HCT116 (cell line): ENCODE results near the gene LINS1. TPM values are rescaled to one million over a fixed set of nuclear protein-coding genes. Genes with fewer than 3 reads are reported as not detected.
A peak's percentile ranks its signal among the peaks of the same experiment; 100 is the strongest.

Experiments
- ATAC-seq: fragments of 200-7000 bp; cut with Tn5 transposase; 2 replicates; pipeline ENCODE4 v1.9.1; 2020; ENCODE audit warnings: mild to moderate bottlenecking, moderate library complexity
- BruUV-seq: library from RNA; stranded (reverse); fragments of 400-500 nt; replicated peaks from 2 replicates; lab custom pipeline; 2021; lab: Mats Ljungman, UMichigan
- CTCF ChIA-PET: fragments of 300-600 bp; sonication (Branson Sonifier 250); formaldehyde crosslinking; loops from one replicate; lab custom pipeline; 2021; ENCODE audit warnings: antibody characterized with exemption; lab: Charles Lee
- POLR2A ChIA-PET: fragments of 300-600, 350-600 bp; sonication (Branson Sonifier 250); formaldehyde crosslinking; loops from one replicate; lab custom pipeline; 2021; ENCODE audit warnings: antibody characterized with exemption; lab: Charles Lee
- RAD21 ChIA-PET, 2 experiments: fragments of 300-600 bp; sonication (Branson Sonifier 250); formaldehyde crosslinking; loops; one replicate each; lab custom pipeline; 2023; ENCODE audit warnings: low total read pairs in 2 of 2; ENCODE audit not compliant: uncharacterized antibody in 2 of 2, unreplicated experiment in 2 of 2, low non-redundant PET in 1 of 2; lab: Charles Lee
- DNase-seq: peaks from one replicate; pipeline ENCODE4 v3.0.0-alpha.2; 2010; ENCODE audit warnings: low read depth, low spot score
- H2AFZ ChIP-seq: fragments of 200-600 bp; shearing (Covaris generic), sonication (generic); 2 replicates; pipeline ENCODE4 v1.6.1; 2017; ENCODE audit warnings: low read depth, mixed run types, mixed read lengths, antibody characterized with exemption, low read length; ENCODE audit not compliant: poor library complexity, severe bottlenecking
- H3K27ac ChIP-seq: 2 replicates; pipeline ENCODE4 v1.5.1; 2012; ENCODE audit warnings: low read depth, low read length
- H3K27me3 ChIP-seq: fragments of 200-600 bp; sonication (generic); 2 replicates; pipeline ENCODE4 v1.6.1; 2016; ENCODE audit warnings: mixed run types, low read length, mixed read lengths; ENCODE audit not compliant: insufficient read depth
- H3K36me3 ChIP-seq, 2 experiments: fragments of 200-500 bp in 1 of 2; fragments of 200-600 bp in 1 of 2; sonication (Bioruptor generic) in 1 of 2; sonication (generic) in 1 of 2; 2 replicates each; pipeline versions ENCODE4 v1.5.1 to v1.6.1; 2014 to 2016; ENCODE audit warnings: low read length in 2 of 2, inconsistent platforms in 1 of 2, mixed read lengths in 1 of 2, mixed run types in 1 of 2; ENCODE audit not compliant: insufficient read depth in 2 of 2, control insufficient read depth in 1 of 2
- H3K4me1 ChIP-seq, 2 experiments: fragments of 200-600 bp in 1 of 2; sonication (generic) in 1 of 2; 2 replicates each; pipeline versions ENCODE4 v1.5.1 to v1.6.1; 2012 to 2017; ENCODE audit warnings: low read length in 2 of 2, inconsistent platforms in 1 of 2, mild to moderate bottlenecking in 1 of 2, mixed read lengths in 1 of 2, mixed run types in 1 of 2, moderate library complexity in 1 of 2; ENCODE audit not compliant: insufficient read depth in 2 of 2, control insufficient read depth in 1 of 2
- H3K4me2 ChIP-seq: fragments of 200-600 bp; sonication (generic); 2 replicates; pipeline ENCODE4 v1.6.1; 2017; ENCODE audit warnings: mixed run types, low read length, mixed read lengths
- H3K4me3 ChIP-seq, 2 experiments: fragments of 200-600 bp in 1 of 2; sonication (generic) in 1 of 2; replicated peaks in 1 of 2; 2 replicates each; pipeline ENCODE4 v1.5.1; 2011 to 2016; ENCODE audit warnings: low read length in 2 of 2, control low read depth in 1 of 2, low read depth in 1 of 2, mild to moderate bottlenecking in 1 of 2, mixed read lengths in 1 of 2, mixed run types in 1 of 2
- H3K79me2 ChIP-seq: fragments of 200-600 bp; sonication (generic); 2 replicates; pipeline ENCODE4 v1.6.1; 2017; ENCODE audit warnings: mild to moderate bottlenecking, mixed run types, low read length, moderate library complexity, mixed read lengths; ENCODE audit not compliant: insufficient read depth
- H3K9ac ChIP-seq: fragments of 200-600 bp; sonication (generic); 2 replicates; pipeline ENCODE4 v1.6.1; 2016; ENCODE audit warnings: low read length, mixed read lengths
- H3K9me2 ChIP-seq: fragments of 200-600 bp; sonication (generic), shearing (Covaris generic); 2 replicates; pipeline ENCODE4 v1.6.1; 2017; ENCODE audit warnings: mixed run types, mild to moderate bottlenecking, moderate library complexity; ENCODE audit not compliant: insufficient read depth
- H3K9me3 ChIP-seq, 2 experiments: fragments of 200-500 bp in 1 of 2; fragments of 200-600 bp in 1 of 2; sonication (Bioruptor generic) in 1 of 2; sonication (generic) in 1 of 2; 2 replicates each; pipeline ENCODE4 v1.6.1; 2014 to 2017; ENCODE audit warnings: low read length in 2 of 2, mixed read lengths in 2 of 2, inconsistent platforms in 1 of 2, low read depth in 1 of 2, mild to moderate bottlenecking in 1 of 2, mixed run types in 1 of 2, moderate library complexity in 1 of 2; ENCODE audit not compliant: control insufficient read depth in 1 of 2, insufficient read depth in 1 of 2
- H4K20me1 ChIP-seq: fragments of 200-600 bp; sonication (generic), shearing (Covaris generic); 2 replicates; pipeline ENCODE4 v1.6.1; 2017; ENCODE audit warnings: mixed run types, mild to moderate bottlenecking, moderate library complexity; ENCODE audit not compliant: insufficient read depth
- CBX3 ChIP-seq: IDR thresholded peaks from 2 replicates; pipeline ENCODE4 v1.6.1; 2012; ENCODE audit warnings: low read depth
- CEBPB ChIP-seq: IDR thresholded peaks from 2 replicates; pipeline ENCODE4 v1.6.1; 2012; ENCODE audit warnings: low read depth
- CTCF ChIP-seq, 3 experiments: fragments of 200-600 bp in 1 of 3; sonication (generic) in 1 of 3; IDR thresholded peaks in 2 of 3; conservative IDR thresholded peaks in 1 of 3; 2 replicates each; pipeline ENCODE4 v1.5.1; 2012 to 2017; ENCODE audit warnings: low read depth in 2 of 3, low read length in 2 of 3, antibody characterized with exemption in 1 of 3, borderline replicate concordance in 1 of 3, control low read depth in 1 of 3, mild to moderate bottlenecking in 1 of 3, mixed read lengths in 1 of 3, mixed run types in 1 of 3, moderate library complexity in 1 of 3; ENCODE audit not compliant: insufficient read depth in 1 of 3
- ELF1 ChIP-seq: IDR thresholded peaks from 2 replicates; pipeline ENCODE4 v1.6.1; 2012; ENCODE audit warnings: low read depth, borderline replicate concordance
- EZH2 ChIP-seq: fragments of 200-600 bp; sonication (generic); IDR thresholded peaks from 2 replicates; pipeline ENCODE4 v1.6.1; 2017; ENCODE audit warnings: antibody characterized with exemption, mixed run types
- EZH2phosphoT487 ChIP-seq: fragments of 200-600 bp; IDR thresholded peaks from 2 replicates; pipeline ENCODE4 v1.6.1; 2018; ENCODE audit warnings: antibody characterized with exemption, borderline replicate concordance
- JUND ChIP-seq: IDR thresholded peaks from 2 replicates; pipeline ENCODE4 v1.6.1; 2012
- MAX ChIP-seq: IDR thresholded peaks from 2 replicates; pipeline ENCODE4 v1.6.1; 2012
- SIN3A ChIP-seq: IDR thresholded peaks from 2 replicates; pipeline ENCODE4 v1.6.1; 2012; ENCODE audit warnings: low read depth
- SP1 ChIP-seq: IDR thresholded peaks from 2 replicates; pipeline ENCODE4 v1.6.1; 2012; ENCODE audit warnings: low read depth
- TCF7L2 ChIP-seq: IDR thresholded peaks from 2 replicates; pipeline ENCODE4 v1.7.0; 2011; ENCODE audit warnings: borderline replicate concordance, inconsistent platforms; ENCODE audit not compliant: insufficient read depth, insufficient read length; ENCODE audit errors: extremely low read depth
- ZNF274 ChIP-seq: fragments of 200-500 bp; sonication (Bioruptor generic); IDR thresholded peaks from 2 replicates; pipeline ENCODE4 v1.6.1; 2014; ENCODE audit warnings: mild to moderate bottlenecking, low read depth, low read length, inconsistent platforms
- intact Hi-C: fragments of 100-400 bp; cut with micrococcal nuclease; formaldehyde crosslinking; loops from 2 replicates; pipeline ENCODE4 v1.10.0; 2022
- total RNA-seq: library from RNA; stranded (reverse); gene quantifications from one replicate; pipeline ENCODE4 v1.2.1, GENCODE V29; 2021; ENCODE audit not compliant: unreplicated experiment
- TF ChIP-seq, protein P1 (sequence below): IDR thresholded peaks from 2 replicates; pipeline ENCODE4 v1.6.1; 2011; ENCODE audit warnings: mild to moderate bottlenecking, low read length, moderate library complexity; ENCODE audit not compliant: insufficient replicate concordance; ENCODE audit errors: extremely low read depth

The LINS1 gene
- total RNA-seq, 1 experiment from 2014 or later: 14.7 TPM

DNA sequence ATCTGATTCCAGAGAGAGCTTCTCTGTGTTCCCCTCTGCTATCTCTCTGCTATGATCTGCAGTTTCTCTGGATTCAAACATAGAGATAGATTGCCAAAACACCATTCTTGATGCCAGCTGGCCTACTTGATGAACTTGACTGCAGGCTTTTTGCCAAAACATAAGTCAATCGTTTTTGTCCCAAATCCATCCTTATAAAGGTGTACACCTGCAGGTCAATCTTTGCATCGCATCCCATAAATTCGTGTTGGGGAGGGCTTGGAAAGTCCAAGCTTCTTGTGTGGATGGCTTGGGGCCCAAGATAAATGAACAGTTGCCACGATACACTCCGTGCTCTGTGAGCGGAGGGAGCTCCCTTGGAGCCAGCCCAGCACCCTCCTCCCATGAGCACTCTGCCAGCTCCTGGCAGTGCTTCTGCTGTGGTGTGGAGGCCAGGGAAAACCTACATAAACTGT is 75.9 kb downstream of the LINS1 start:
- Histone ChIP-seq H3K79me2 (no peaks in the 10 kb centered on the region), H4K20me1 (no peaks in the 10 kb centered on the region), H3K9me2 (no peaks in the 10 kb centered on the region), H3K36me3 (no peaks in the 10 kb centered on the region), H3K27me3 (peaks cover 15% of the 10 kb centered on the region; the same call in 1 of the 2 replicates), H3K4me3 (no peak overlapping the region), H3K9me3 (no peaks in the 10 kb centered on the region), H3K27ac (no peak overlapping the region), H3K9ac (no peak overlapping the region), H2AFZ (no peak overlapping the region), H3K4me1 (no peaks in the 10 kb centered on the region), H3K4me2 (no peak overlapping the region)
- POLR2A ChIA-PET: no interaction called here
- CTCF ChIA-PET: no interaction called here
- BruUV-seq: no TSS peak
- intact Hi-C loops: no loop called here
- RAD21 ChIA-PET: no interaction called here
- DNase-seq (no peak), ATAC-seq (no peak)
- TF ChIP-seq SP1 (no peak), EZH2 (no peak), CTCF (IDR thresholded peaks at IDR 0.05 in 2 of 3, conservative IDR thresholded peaks at IDR 0.05 in 1 of 3; ENCODE audit: borderline replicate concordance in 1 of 3, insufficient read depth in 1 of 3, low read depth in 2 of 3, low read length in 2 of 3) (0 out of 6 replicates have a peak, but pooled peaks of 1 of the 3 experiments have one; percentile 6)

DNA sequence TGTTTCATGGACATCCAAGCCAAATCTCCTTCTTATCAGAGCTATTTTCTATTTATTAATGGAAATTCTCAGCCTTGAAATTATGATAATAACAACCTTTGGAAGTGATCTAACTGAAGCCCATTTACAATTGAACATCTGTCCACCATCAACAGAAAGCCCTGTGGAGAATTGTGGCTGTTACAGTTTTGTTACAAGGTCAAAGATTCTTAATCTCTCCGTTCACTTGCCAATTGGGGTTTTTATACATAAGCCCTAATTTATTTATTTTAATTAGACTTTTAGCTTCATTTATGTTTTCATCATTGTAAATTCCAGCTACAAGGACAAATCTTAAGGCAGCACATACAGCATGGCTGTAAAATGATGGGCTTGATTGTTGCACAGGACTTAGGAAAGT is 76.5 kb downstream of the LINS1 start:
- intact Hi-C loops: no loop called here
- Histone ChIP-seq H3K9me2 (no peaks in the 10 kb centered on the region), H3K4me1 (no peaks in the 10 kb centered on the region), H3K79me2 (no peaks in the 10 kb centered on the region), H3K27me3 (peaks cover 13% of the 10 kb centered on the region), H3K4me2 (no peak overlapping the region), H3K9me3 (no peaks in the 10 kb centered on the region), H3K9ac (no peak overlapping the region), H3K4me3 (no peak overlapping the region), H3K36me3 (no peaks in the 10 kb centered on the region), H4K20me1 (no peaks in the 10 kb centered on the region), H3K27ac (no peak overlapping the region), H2AFZ (no peak overlapping the region)
- CTCF ChIA-PET: no interaction called here
- BruUV-seq: no TSS peak
- RAD21 ChIA-PET: no interaction called here
- ATAC-seq: no peak
- POLR2A ChIA-PET: no interaction called here
- DNase-seq: no peak
- TF ChIP-seq CEBPB: no peak
- no peak for TF ChIP-seq EZH2phosphoT487
- no peak for TF ChIP-seq JUND
- no peak for TF ChIP-seq CBX3
- TF ChIP-seq, protein P1, sequence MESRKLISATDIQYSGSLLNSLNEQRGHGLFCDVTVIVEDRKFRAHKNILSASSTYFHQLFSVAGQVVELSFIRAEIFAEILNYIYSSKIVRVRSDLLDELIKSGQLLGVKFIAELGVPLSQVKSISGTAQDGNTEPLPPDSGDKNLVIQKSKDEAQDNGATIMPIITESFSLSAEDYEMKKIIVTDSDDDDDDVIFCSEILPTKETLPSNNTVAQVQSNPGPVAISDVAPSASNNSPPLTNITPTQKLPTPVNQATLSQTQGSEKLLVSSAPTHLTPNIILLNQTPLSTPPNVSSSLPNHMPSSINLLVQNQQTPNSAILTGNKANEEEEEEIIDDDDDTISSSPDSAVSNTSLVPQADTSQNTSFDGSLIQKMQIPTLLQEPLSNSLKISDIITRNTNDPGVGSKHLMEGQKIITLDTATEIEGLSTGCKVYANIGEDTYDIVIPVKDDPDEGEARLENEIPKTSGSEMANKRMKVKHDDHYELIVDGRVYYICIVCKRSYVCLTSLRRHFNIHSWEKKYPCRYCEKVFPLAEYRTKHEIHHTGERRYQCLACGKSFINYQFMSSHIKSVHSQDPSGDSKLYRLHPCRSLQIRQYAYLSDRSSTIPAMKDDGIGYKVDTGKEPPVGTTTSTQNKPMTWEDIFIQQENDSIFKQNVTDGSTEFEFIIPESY: no peak
- no peak for TF ChIP-seq ELF1
- TF ChIP-seq EZH2: no peak
- TF ChIP-seq SIN3A: no peak
- TF ChIP-seq CTCF (IDR thresholded peaks at IDR 0.05 in 2 of 3, conservative IDR thresholded peaks at IDR 0.05 in 1 of 3; ENCODE audit: borderline replicate concordance in 1 of 3, insufficient read depth in 1 of 3, low read depth in 2 of 3, low read length in 2 of 3): no peak
- TF ChIP-seq TCF7L2: no peak
- TF ChIP-seq SP1: no peak
- TF ChIP-seq MAX: no peak
- TF ChIP-seq ZNF274: no peak
